GM21723 (cell line): ENCODE data around the gene PRSS36.
"Not testable (repeated sequence)": the region's sequence is repeated elsewhere in the genome, so short reads cannot be mapped to it uniquely, and the experiment has no call there.

Experiments used
- ATAC-seq: cut with Tn5 transposase; IDR thresholded peaks from one replicate; pipeline ENCODE4 v1.9.1; 2021; ENCODE audit warnings: mild to moderate bottlenecking, moderate library complexity; ENCODE audit not compliant: unreplicated experiment

The PRSS36 gene

GRCh38 chr16:31149894-31150890 is at the start of gene PRSS36:
TSS of gene PRSS36 (minus strand) at chr16:31150066. CDS start at chr16:31150035, 31 bp downstream.
- no peak for ATAC-seq

GRCh38 chr16:31199430-31200041 is 49.7 kb upstream of the PRSS36 start:
- ATAC-seq = no peak

GRCh38 chr16:31198207-31198882 is 48.5 kb upstream of the PRSS36 start:
- ATAC-seq = no peak

- no peak for ATAC-seq
These were observed 46.6 kb upstream of the PRSS36 start for GRCh38 chr16:31196324-31197088.

- ATAC-seq = not testable (repeated sequence)
These were observed 46.0 kb upstream of the PRSS36 start for GRCh38 chr16:31195861-31196260.

GRCh38 chr16:31194898-31195297 is 45.0 kb upstream of the PRSS36 start:
- peak; percentile 68 for ATAC-seq

GRCh38 chr16:31193874-31194273 is 44.0 kb upstream of the PRSS36 start:
- ATAC-seq = no peak

- no peak for ATAC-seq
These were observed 43.2 kb upstream of the PRSS36 start for GRCh38 chr16:31192856-31193642.

- no peak for ATAC-seq
These were observed 42.0 kb upstream of the PRSS36 start for GRCh38 chr16:31191697-31192428.

GRCh38 chr16:31190818-31191444 is 41.1 kb upstream of the PRSS36 start:
- no peak for ATAC-seq

GRCh38 chr16:31190061-31190460 is 40.2 kb upstream of the PRSS36 start:
- ATAC-seq = no peak

- no peak for ATAC-seq
These were observed 39.5 kb upstream of the PRSS36 start for GRCh38 chr16:31189412-31189778.

GRCh38 chr16:31188450-31189411 is 38.9 kb upstream of the PRSS36 start:
- no peak for ATAC-seq

GRCh38 chr16:31187808-31188189 is 37.9 kb upstream of the PRSS36 start:
- no peak for ATAC-seq

GRCh38 chr16:31186930-31187807 is 37.3 kb upstream of the PRSS36 start:
- ATAC-seq = no peak

GRCh38 chr16:31186176-31186575 is 36.3 kb upstream of the PRSS36 start:
- ATAC-seq = no peak

GRCh38 chr16:31185339-31185738 is 35.5 kb upstream of the PRSS36 start:
- no peak for ATAC-seq
